GM21717 (cell line): ENCODE results near the gene ZNF595.
A peak's percentile ranks its signal among the peaks of the same experiment; 100 is the strongest.
"Not testable (repeated sequence)": the region's sequence is repeated elsewhere in the genome, so short reads cannot be mapped to it uniquely, and the experiment has no call there.

ENCODE experiments used
- ATAC-seq: cut with Tn5 transposase; IDR thresholded peaks from one replicate; pipeline ENCODE4 v1.9.1; 2021; ENCODE audit warnings: mild to moderate bottlenecking, moderate library complexity; ENCODE audit not compliant: unreplicated experiment

Gene ZNF595

DNA sequence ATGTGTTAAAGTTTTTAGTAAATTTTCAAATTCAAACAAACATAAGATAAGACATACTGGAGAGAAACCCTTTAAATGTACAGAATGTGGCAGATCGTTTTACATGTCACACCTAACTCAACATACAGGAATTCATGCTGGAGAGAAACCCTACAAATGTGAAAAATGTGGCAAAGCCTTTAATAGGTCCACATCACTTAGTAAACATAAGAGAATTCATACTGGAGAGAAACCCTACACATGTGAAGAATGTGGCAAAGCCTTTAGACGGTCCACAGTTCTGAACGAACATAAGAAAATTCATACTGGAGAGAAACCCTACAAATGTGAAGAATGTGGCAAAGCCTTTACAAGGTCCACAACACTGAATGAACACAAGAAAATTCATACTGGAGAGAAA is 32.8 kb downstream of the ZNF595 start:
- ATAC-seq = no peak

DNA sequence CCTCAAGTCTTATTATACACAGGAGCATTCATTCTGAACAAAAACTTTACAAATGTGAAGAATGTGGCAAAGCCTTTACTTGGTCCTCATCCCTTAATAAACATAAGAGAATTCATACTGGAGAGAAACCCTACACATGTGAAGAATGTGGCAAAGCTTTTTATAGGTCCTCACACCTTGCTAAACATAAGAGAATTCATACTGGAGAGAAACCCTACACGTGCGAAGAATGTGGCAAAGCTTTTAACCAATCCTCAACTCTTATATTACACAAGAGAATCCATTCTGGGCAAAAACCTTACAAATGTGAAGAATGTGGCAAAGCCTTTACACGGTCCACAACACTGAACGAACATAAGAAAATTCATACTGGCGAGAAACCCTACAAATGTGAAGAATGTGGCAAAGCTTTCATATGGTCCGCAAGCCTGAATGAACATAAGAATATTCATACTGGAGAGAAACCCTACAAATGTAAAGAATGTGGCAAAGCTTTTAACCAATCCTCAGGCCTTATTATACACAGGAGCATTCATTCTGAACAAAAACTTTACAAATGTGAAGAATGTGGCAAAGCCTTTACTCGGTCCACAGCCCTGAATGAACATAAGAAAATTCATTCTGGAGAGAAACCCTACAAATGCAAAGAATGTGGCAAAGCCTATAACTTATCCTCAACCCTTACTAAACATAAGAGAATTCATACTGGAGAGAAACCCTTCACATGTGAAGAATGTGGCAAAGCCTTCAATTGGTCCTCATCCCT is 33.6 kb downstream of the ZNF595 start:
- not testable (repeated sequence) for ATAC-seq

DNA sequence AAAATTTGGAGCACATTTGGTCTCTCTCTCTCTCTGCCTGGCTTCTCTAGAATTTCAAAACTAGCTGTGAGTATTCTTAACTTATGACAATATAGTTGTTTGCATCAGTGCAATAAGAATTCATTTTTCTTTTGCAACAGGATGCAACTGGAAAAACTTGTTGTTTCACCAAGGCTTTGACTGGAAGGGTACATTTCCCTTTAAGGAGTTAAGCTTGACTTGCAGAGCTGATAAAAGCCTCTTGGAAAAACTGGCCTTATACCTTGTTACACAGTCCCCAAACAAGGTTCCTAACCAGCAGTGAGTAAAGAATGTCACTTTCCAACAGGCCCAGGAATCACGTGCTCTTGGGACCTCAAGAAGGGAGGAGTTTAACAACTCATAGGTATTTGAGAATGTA is 45.3 kb downstream of the ZNF595 start:
- ATAC-seq = no peak

DNA sequence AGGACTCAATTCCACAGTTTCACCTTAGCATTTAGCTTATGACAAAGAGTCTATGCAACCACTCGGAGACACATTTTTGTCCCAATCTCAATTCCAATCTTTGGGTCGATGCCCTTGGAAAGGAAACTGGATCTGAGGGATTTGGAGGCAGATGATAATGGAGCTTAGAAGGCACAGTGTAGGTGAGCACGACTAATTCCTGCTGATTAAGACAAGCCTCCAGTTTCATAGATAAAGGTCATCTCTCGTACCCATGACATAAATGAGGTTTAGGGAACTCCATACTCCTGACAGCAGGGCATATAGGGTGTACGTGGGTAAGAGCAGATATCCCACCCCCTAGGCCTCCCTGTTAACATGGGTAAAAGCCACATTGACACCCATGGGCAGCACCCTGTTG is 46.7 kb downstream of the ZNF595 start:
- ATAC-seq = no peak

DNA sequence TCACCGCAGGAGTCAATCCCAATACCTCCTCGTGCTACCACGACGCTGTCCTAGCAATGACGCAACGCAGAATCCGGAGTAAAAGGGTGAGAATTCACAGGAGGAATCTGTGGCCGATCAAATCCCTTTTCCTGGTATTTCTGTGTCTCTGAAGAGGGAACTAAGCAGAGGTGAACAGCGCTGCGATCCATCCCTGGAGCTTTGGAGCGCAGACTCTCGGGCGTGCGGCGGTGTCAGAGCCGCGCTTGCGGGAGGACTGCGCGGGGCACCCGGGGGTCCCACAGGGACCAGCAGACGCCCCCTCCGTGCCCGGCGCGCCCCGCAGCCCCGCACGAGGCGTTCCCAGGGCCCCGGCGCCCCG is 53.9 kb downstream of the ZNF595 start:
- no peak for ATAC-seq

DNA sequence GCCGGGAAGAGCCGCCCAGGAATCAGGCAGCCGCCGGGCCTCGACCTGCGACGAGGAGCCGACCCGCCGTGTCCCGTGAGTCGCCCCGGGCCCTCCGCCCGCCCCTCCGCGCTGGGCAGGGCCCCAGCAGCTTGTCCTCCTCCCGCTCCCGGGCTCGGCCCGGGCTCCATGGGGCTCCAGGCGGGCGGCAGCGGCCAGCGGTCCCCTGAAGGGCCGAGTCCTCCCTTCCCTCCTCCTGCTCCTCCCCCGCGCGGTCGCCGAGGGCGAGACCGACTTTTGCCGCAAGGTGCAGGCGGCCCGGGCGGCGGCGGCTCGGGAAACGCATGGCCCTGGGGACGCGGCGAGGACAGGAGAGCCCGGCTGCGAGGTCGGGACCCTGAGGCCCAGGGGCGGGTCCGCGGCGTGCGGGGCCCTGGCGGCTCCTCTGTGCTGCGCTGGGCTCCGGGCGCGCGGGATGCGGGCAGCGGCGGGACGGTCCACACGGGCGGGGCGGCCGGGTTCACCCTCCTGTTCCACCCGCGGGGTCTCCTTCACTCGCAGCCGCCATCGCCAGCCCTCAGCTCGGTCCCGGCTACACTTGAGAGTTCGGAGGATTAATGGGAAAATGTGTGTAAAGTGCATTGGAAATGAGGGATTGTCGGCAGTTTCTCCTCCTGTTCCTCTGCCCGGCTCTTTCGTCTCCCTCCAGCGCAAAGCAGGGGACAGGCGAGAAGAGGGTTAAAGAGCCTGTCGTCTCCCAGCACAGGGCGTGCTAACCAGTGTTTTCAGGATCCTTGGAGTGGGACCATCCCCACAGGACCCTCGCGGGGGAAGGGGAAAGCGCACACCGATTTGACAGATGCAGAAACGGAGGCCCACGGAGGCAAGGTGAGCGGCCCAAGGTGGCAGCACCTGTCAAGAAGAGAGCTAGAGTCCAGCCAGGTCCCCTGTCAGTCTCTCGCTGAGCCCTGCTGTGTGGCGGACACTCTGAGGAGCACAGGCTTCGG is 54.6 kb downstream of the ZNF595 start:
- ATAC-seq = no peak

DNA sequence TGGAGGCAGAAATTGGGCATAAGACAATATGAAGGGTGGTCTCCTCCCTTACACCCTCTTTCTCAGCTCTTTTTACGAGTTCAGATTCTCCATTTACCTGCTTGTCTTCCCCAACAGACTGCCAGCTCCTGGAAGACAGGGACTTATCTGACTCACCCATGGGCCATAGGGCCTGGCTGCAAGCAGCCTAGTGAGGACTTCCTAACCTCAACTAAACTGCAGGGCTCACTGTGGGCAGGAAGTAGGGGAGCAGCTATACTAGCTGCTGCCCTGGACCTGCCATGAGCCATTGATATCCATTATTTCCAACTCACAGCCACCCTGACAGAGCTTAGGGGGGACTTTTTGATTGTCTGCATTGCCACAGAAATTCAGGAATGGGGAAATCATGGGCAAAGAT is 59.6 kb downstream of the ZNF595 start:
- no peak for ATAC-seq

DNA sequence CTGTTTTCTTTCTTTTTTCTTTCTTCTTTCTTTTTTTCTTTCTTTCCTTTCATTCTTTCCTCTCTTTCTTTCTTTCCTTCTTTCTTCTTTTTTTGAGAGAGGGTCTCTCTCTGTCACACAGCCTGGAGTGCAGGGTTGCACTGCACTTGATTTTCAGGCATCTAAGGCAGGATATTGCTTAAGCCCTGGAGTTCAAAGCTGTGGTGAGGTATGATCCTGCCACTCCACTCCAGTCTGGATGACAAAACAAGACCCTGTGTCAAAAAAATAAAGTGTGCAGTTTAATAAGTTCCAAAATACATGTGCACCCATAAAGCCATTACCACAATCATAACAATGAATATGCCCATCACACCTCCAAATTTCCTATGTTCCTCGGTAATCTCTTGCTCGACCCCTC is 60.6 kb downstream of the ZNF595 start:
- no peak for ATAC-seq

DNA sequence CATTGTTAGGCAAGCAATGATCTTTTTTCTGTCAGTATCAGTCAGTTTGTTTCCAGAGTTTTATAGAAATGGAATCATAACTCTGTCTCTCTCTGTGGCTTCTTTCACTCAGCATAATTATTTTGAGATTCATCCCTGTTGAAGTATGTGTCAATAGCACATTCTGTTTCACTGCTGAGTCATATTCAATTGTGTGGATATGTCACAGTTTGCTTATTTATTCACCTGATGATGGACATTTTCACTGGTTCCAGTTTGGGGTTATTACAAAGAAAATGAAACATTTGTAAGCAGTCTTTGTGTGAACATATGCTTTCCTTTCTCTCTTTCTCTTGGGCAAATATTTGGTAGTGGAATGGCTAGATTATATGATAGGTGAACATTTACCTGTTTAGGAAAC is 61.0 kb downstream of the ZNF595 start:
- no peak for ATAC-seq

DNA sequence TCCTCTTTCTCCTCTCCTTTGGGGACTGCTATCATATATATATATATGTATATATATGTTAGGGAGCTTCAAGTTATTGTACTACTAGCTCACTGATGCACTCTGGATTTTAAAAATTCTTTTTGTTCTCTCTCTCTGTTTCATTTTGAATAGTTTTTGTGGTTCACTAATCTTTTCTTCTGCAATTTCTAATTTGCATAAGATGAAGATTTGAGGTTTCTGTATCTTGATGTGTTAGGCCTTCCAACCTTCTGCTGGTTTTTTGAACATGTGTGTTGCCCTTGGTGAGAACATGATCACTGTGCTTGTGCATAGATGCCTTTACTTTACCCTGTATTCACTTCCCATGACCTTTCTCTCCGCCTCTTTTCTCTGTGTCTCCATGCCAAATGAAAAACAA is 63.4 kb downstream of the ZNF595 start:
- no peak for ATAC-seq

DNA sequence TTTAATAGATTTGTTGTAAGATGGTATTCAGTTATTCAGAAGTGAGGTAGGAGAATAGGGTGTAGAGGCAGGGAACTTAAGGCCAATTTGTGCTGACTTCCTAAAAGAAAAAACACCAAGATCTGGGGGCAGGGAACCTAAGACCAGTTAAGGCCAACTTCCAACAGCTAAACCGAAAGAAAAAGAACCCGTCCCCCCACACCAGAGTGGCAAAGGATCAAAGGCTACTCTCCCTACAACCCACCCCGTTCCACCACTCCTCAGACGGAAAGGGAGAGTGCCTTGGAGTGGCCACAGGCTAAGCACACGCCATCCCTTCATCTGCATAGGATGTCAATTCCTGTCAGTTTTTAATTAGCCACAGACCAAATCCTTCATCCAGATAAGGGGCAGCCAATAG is 67.5 kb downstream of the ZNF595 start:
- ATAC-seq = no peak

DNA sequence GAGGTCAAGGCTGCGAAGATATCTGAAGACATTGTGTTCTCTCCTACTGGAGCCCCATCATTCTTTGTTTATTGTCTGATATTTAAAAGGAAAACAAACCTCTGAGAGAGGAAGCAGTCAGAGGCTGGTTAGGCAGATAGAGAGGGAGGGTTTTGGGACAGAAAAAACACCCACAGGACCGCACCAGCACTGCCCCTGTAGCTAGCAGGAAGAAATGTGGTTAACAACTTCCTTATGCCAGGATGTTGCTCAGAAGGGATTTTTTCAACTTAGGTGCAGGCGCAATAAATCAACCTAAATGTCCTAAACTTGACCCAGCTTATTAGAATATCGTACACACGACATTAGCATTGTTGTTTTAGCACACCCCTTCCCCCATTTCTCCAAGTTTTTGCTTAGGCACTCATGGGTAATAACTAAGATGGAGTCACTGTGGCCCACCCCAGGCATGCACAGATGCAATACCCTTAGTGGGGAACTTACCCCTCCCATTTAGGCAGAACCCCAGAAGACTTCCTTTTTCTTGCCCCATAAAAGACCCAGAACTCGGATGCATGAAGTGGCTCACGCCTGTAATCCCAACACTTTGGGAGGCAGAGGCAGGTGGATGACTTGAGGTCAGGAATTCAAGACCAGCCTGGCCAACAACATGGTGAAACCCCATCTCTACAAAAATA is 68.4 kb downstream of the ZNF595 start:
- no peak for ATAC-seq

DNA sequence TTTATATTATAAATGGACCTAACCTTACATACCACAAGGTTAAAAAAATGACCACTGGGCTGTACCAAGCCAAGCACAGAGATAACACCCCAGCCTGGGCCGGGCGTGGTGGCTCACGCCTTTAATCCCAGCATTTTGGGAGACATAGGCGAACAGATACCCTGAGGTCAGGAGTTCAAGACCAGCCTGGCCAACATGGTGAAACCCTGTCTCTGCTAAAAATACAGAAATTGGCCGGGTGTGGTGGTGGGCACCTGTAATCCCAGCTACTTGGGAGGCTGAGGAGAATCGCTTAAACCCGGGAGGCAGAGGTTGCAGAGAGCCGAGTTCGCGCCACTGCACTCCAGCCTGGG is 70.8 kb downstream of the ZNF595 start:
- not testable (repeated sequence) for ATAC-seq

DNA sequence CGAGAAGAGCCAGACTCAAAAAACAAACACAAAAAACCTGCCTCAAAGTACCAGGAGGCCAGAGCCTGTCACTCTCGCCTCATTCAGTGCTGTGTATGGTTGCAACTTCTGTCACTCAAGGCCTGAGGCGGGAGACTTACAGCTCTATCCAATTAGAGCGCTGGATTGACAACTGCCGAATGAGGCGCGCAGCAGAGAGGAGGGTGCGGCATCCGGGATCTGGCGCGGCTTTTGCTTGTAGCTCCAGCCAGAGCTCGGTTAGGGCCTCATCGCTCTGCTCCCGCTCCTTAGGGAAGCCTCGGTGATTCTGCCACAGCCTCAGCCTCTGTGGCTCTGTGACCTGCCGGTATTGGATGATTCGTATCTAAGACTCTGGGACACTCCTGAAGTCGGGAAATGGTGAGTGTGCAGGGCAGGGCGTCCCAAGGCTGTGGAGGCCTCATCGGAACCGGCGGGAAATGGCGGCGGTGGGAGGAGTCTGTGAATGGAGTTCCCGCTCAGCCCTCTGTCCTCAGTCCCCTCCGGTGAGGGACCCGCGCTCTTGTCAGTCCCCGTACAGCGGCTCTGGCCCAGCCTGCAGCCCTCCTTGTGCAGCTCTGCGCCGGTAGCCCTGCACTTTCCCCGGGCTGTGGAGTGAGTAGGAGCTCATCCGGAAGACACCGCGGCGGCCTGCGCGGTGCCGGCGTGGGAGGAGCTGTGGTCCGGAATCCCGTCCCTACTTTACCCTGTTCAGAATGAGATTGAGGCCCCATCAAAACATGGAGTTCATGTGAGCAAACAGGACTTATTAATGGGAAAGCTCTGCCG is 71.4 kb downstream of the ZNF595 start, which contains the start of gene ZNF718:
Gene ZNF718, plus strand, starts transcription at position 227 of the 807 bp plus-strand sequence. Its CDS starts 170 bp downstream, at position 397.
- peak; percentile 100 for ATAC-seq

DNA sequence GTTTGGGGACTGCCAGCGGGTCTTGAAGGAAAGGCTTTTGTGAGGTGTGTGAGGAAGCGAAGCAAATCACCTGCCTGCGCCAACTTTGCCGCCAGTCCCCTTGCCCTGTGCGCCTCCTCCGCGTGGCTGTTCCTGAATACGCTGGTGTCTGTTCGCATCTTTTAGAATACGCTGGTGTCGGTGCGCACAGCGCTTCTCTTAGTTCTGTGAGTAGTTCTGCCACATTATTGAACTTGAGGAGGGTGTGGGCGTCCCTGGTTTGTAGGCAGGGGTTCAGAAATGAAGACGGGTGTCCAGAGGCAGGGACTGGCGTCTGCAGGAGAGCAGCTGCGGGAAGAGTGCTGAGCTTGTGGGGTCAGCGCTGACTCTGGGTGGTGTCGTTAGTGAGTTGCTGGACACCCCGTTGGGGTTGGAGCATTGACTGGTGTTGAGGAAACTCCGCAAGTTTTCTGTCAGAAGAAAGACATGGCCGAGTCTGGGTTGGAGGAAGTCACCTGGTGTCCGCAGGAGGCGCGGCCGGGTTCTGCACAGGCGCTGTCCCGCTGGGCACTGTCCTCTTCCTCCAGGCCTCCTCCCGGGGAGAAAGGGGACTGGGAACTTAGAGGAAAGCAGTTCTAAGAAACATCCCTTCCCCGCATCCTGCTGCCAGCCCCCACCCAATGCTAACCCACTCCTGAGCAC is 72.1 kb downstream of the ZNF595 start:
- peak; percentile 11 for ATAC-seq

DNA sequence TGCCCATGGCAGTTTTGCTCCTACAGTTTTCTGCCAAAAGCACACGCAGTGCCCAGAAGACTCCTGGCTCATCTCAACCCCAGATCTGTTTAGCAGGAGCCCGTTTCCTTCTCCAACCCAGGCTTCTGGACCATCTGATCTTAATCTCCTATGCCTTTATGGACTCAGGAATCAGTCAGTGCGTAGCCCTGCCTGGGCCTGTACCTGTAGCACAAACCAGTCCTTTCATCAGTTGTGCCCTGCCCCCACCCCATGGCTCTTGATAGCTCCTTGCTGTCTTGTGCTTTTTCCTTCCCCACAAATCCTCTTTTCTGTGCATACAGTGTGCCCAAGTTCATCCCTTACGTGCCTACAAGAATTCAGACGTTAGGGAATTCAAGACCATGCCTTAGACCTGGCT is 72.7 kb downstream of the ZNF595 start:
- ATAC-seq = no peak

DNA sequence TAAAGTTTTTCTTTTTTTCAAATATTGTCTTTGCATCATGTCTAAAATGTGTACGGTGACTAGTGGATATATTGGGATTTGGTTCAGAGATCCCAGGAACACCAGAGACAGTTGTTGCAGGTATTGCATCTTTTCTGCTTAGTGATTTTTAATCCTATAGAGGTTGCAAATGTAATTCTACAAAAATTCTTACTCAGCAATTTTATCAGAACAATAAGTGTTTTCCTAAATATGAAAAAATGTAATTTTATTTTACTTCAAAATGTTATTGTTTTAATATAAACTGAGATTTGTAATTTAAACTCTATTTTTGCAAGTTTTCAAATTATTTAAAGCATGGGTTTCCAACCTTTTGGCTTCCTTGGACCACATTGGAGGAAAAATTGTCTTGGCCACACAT is 79.4 kb downstream of the ZNF595 start:
- ATAC-seq = no peak
